K562 (cell line): Measurements from ENCODE around the gene ADAT1. TPM values are rescaled to one million over a fixed set of nuclear protein-coding genes. Genes with fewer than 3 reads are reported as not detected.

ENCODE experiments used
- ATAC-seq: fragments of 200-7000 bp; cut with Tn5 transposase; 3 replicates; pipeline ENCODE4 v1.9.1; 2020; ENCODE audit warnings: moderate library complexity
- BruUV-seq: library from RNA; stranded (reverse); fragments of 400-500 nt; replicated peaks from 2 replicates; lab custom pipeline; 2021; lab: Mats Ljungman, UMichigan
- CTCF ChIA-PET: fragments of 300-600 bp; formaldehyde crosslinking; extraction: SDS; loops from one replicate; lab custom pipeline; 2021; ENCODE audit warnings: low intra/inter-chr PET ratio; lab: Yijun Ruan, JAX
- POLR2A ChIA-PET: fragments of 300-600, 350-650 bp; sonication (Branson Sonifier 250); formaldehyde crosslinking; extraction: SDS; loops from one replicate; lab custom pipeline; 2021; ENCODE audit warnings: antibody characterized with exemption, inconsistent platforms; lab: Yijun Ruan, JAX
- DNase-seq, 4 experiments: peaks; one replicate each; pipeline versions ENCODE4 v3.0.0 to v3.0.0-alpha.2; 2011 to 2018; ENCODE audit warnings: low spot score in 3 of 4, mixed read lengths in 3 of 4; ENCODE audit errors: extremely low read depth in 1 of 4
- FAIRE-seq: peaks from 2 replicates; lab custom pipeline; 2011; peaks lifted over from hg19 to GRCh38; lab: Jason Lieb, UNC
- H2AFZ ChIP-seq: 2 replicates; pipeline ENCODE4 v1.6.0; 2011; ENCODE audit warnings: low read depth, low read length, control low read depth, inconsistent platforms
- H3K27ac ChIP-seq: fragments of 200-600 bp; 3 replicates; pipeline ENCODE4 v1.8.0; 2011; ENCODE audit warnings: low read depth, mild to moderate bottlenecking, control low read depth, inconsistent platforms, low read length, moderate library complexity, mixed read lengths; ENCODE audit errors: extremely low read depth
- H3K27me3 ChIP-seq, 2 experiments: fragments of 300-600 bp in 1 of 2; 2 replicates in 1 of 2; 3 replicates in 1 of 2; pipeline versions ENCODE4 v1.6.0 to v1.8.0; 2011; ENCODE audit warnings: inconsistent platforms in 2 of 2, low read length in 2 of 2, mild to moderate bottlenecking in 1 of 2, mixed read lengths in 1 of 2, moderate library complexity in 1 of 2; ENCODE audit not compliant: control insufficient read depth in 2 of 2, insufficient read depth in 2 of 2
- H3K36me3 ChIP-seq: fragments of 300-600 bp; 3 replicates; pipeline ENCODE4 v1.8.0; 2011; ENCODE audit warnings: mild to moderate bottlenecking, low read length, inconsistent platforms; ENCODE audit not compliant: control insufficient read depth, insufficient read depth
- H3K4me1 ChIP-seq, 2 experiments: fragments of 200-600 bp in 1 of 2; replicated peaks in 1 of 2; 2 replicates in 1 of 2; 3 replicates in 1 of 2; pipeline versions ENCODE4 v1.5.1 to v1.8.0; 2011; ENCODE audit warnings: inconsistent platforms in 2 of 2, low read length in 2 of 2, mild to moderate bottlenecking in 1 of 2, mixed read lengths in 1 of 2, moderate library complexity in 1 of 2; ENCODE audit not compliant: control insufficient read depth in 2 of 2, insufficient read depth in 2 of 2
- H3K4me2 ChIP-seq: 2 replicates; pipeline ENCODE4 v1.6.1; 2011; ENCODE audit warnings: low read length, control low read depth, inconsistent platforms, mixed read lengths; ENCODE audit not compliant: insufficient read depth
- H3K4me3 ChIP-seq: fragments of 200-600 bp; sonication (generic), shearing (Covaris generic); 2 replicates; pipeline ENCODE4 v1.5.1; 2016; ENCODE audit warnings: control low read depth, inconsistent platforms
- H3K79me2 ChIP-seq: fragments of 200-600 bp; 3 replicates; pipeline ENCODE4 v1.8.0; 2011; ENCODE audit warnings: low read length, inconsistent platforms; ENCODE audit not compliant: control insufficient read depth, insufficient read depth
- H3K9ac ChIP-seq, 2 experiments: 2 replicates each; pipeline versions ENCODE4 v1.6.0 to v1.6.1; 2011; ENCODE audit warnings: low read depth in 2 of 2, low read length in 2 of 2, control low read depth in 1 of 2, inconsistent platforms in 1 of 2, mild to moderate bottlenecking in 1 of 2, mixed read lengths in 1 of 2; ENCODE audit not compliant: insufficient read depth in 1 of 2
- H3K9me1 ChIP-seq: one replicate; pipeline ENCODE4 v1.6.0; 2011; ENCODE audit warnings: inconsistent platforms, mild to moderate bottlenecking, low read length, moderate library complexity; ENCODE audit not compliant: control insufficient read depth, insufficient read depth
- H3K9me3 ChIP-seq: replicated peaks from 2 replicates; pipeline ENCODE4 v1.5.1; 2011; ENCODE audit warnings: low read depth, low read length, inconsistent platforms; ENCODE audit not compliant: control insufficient read depth, insufficient read depth
- H4K20me1 ChIP-seq: replicated peaks from 2 replicates; pipeline ENCODE4 v1.6.1; 2011; ENCODE audit warnings: low read length, inconsistent platforms, mixed read lengths; ENCODE audit not compliant: control insufficient read depth, insufficient read depth
- BCOR ChIP-seq: fragments of 450-650 bp; IDR thresholded peaks from 2 replicates; pipeline ENCODE4 v1.6.1; 2016
- CBX2 ChIP-seq: fragments of 200-600 bp; sonication (generic); IDR thresholded peaks from one replicate; pipeline ENCODE4 v1.6.1; 2012; ENCODE audit warnings: mild to moderate bottlenecking, low read length, inconsistent platforms; ENCODE audit not compliant: insufficient read depth, poor library complexity, severe bottlenecking
- CBX8 ChIP-seq: fragments of 200-600 bp; sonication (generic); IDR thresholded peaks from 2 replicates; pipeline ENCODE4 v1.6.1; 2012; ENCODE audit warnings: borderline replicate concordance, mixed run types, low read depth, mild to moderate bottlenecking, moderate library complexity, mixed read lengths, low read length, control low read depth, inconsistent platforms; ENCODE audit not compliant: poor library complexity, severe bottlenecking; ENCODE audit errors: extremely low read depth
- ELF1 ChIP-seq: fragments of 200-800 bp; sonication (Bioruptor generic); IDR thresholded peaks from 2 replicates; pipeline ENCODE4 v1.6.1; 2016; ENCODE audit warnings: missing genetic modification characterization, missing compliant biosample characterization
- KLF13 ChIP-seq: fragments of 450-650 bp; IDR thresholded peaks from 2 replicates; pipeline ENCODE4 v1.6.1; 2016; ENCODE audit warnings: missing genetic modification characterization, low read depth, mild to moderate bottlenecking, missing compliant biosample characterization, moderate library complexity, borderline replicate concordance
- MCM2 ChIP-seq: fragments of 450-650 bp; IDR thresholded peaks from 2 replicates; pipeline ENCODE4 v1.6.1; 2017; ENCODE audit warnings: low read depth, mild to moderate bottlenecking
- NCOA4 ChIP-seq: fragments of 450-650 bp; IDR thresholded peaks from 2 replicates; pipeline ENCODE4 v1.6.1; 2018; ENCODE audit warnings: mild to moderate bottlenecking; ENCODE audit not compliant: partially characterized antibody
- POLR2AphosphoS2 ChIP-seq: IDR thresholded peaks from 2 replicates; pipeline ENCODE4 v1.6.1; 2012; ENCODE audit warnings: low read length, improper control_type of control experiment
- SAP30 ChIP-seq: fragments of 200-600 bp; sonication (generic); IDR thresholded peaks from 2 replicates; pipeline ENCODE4 v1.6.1; 2012; ENCODE audit warnings: borderline replicate concordance, low read depth, mild to moderate bottlenecking, moderate library complexity, low read length, control low read depth, inconsistent platforms; ENCODE audit not compliant: insufficient read depth, poor library complexity, severe bottlenecking
- SMARCE1 ChIP-seq: fragments of 450-650 bp; IDR thresholded peaks from 2 replicates; pipeline ENCODE4 v1.7.1; 2016; ENCODE audit warnings: mild to moderate bottlenecking
- ZEB2 ChIP-seq: fragments of 450-650 bp; IDR thresholded peaks from 2 replicates; pipeline ENCODE4 v1.6.1; 2016
- ZNF583 ChIP-seq: fragments of 250-450 bp; sonication (Bioruptor Pico); IDR thresholded peaks from 2 replicates; pipeline ENCODE4 v1.4.0; 2020
- WGBS: fragments of 100-300 bp; shearing (Covaris generic); methylation state at CpG from one replicate; pipeline ENCODE4 v1.1.6; 2016; ENCODE audit warnings: low coverage, mixed read lengths; ENCODE audit not compliant: insufficient coverage; ENCODE audit errors: missing lambda C conversion rate; 5-methylcytosine and 5-hydroxymethylcytosine counted together
- in situ Hi-C: fragments of 300-500 bp; cut with MboI; formaldehyde crosslinking; loops from 4 replicates; pipeline ENCODE4 v1.15.0; 2018; ENCODE audit warnings: inconsistent platforms, mixed read lengths
- intact Hi-C: fragments of 100-400 bp; cut with micrococcal nuclease; formaldehyde crosslinking; loops from 2 replicates; pipeline ENCODE4 v1.14.2; 2022
- polyA plus RNA-seq, 8 experiments: library from polyadenylated mRNA; depleted of rRNA in 4 of 8; stranded (reverse) in 5 of 8; unstranded in 3 of 8; fragments of >200 nt; fragmentation: Nextera tagmentation in 2 of 8; fragmentation: Illumina TruSeq in 1 of 8; extraction: Ambion mirVana in 2 of 8; extraction: Trizol in 1 of 8; gene quantifications; 2 replicates each; pipeline versions ENCODE4 v1.2.1 to v1.2.3, GENCODE V29; 2011 to 2014; ENCODE audit warnings: inconsistent platforms in 1 of 8, missing spikeins in 1 of 8
- total RNA-seq, 7 experiments: library from RNA; depleted of rRNA in 6 of 7; stranded (reverse); fragments of >200 nt in 6 of 7; fragmentation: Illumina TruSeq in 2 of 7; extraction: Trizol in 2 of 7; gene quantifications; 2 replicates each; pipeline versions ENCODE4 v1.2.1 to v1.2.3, GENCODE V29; 2011 to 2021; ENCODE audit warnings: low replicate concordance in 1 of 7

Gene ADAT1
- total and polyA plus RNA-seq, 9 of the 15 experiments (the other 6 are each of a cell fraction or from before 2014, with no cell fraction given): 16.0 to 36.7 (median 28.2) TPM

DNA sequence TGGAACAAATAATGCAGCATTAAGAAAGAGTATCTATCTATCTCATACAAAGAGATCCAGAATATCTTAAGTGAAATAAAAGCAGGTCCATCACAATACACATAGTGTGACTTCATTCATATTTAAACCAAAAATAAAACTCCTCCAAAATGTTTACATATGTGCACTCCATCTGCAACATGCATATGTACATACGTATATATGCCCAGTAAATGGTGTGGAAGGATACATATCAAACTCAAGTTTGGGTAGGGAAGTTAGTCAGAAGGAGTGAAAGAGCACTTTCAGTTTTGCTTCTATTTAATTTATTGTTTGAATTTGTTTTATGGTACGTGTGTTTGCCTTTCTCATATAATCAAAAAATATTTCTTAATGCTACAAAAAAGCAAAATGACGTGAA lies 12.0 kb upstream of the ADAT1 start:
- no peaks in the 10 kb centered on the region for H3K9me3 ChIP-seq
- H3K36me3 ChIP-seq: peaks cover 94% of the 10 kb centered on the region
- no peak for TF ChIP-seq NCOA4
- TF ChIP-seq BCOR: no peak
- TF ChIP-seq CBX8: no peak
- no peak for TF ChIP-seq ZEB2
- no peak for TF ChIP-seq SMARCE1
- no peak for TF ChIP-seq POLR2AphosphoS2
- TF ChIP-seq KLF13: no peak
- ATAC-seq: no peak
- BruUV-seq: no TSS peak
- in situ Hi-C loops: loop anchor here (25.0 kb wide), 1 partner anchor 1552 kb away; the partner anchor contains the start of genes MON1B and SYCE1L
- H4K20me1 ChIP-seq: no peaks in the 10 kb centered on the region
- H3K79me2 ChIP-seq: no peaks in the 10 kb centered on the region
- no peak for FAIRE-seq
- H2AFZ ChIP-seq: no peak overlapping the region
- no peaks in the 10 kb centered on the region for H3K4me1 ChIP-seq
- no peak overlapping the region for H3K27ac ChIP-seq
- no peaks in the 10 kb centered on the region for H3K9me1 ChIP-seq
- no peak overlapping the region for H3K4me2 ChIP-seq
- H3K27me3 ChIP-seq: no peaks in the 10 kb centered on the region
- ChIA-PET CTCF (no interaction called here), POLR2A (no interaction called here)
- no peak overlapping the region for H3K4me3 ChIP-seq
- no peak overlapping the region for H3K9ac ChIP-seq
- DNase-seq: no peak
- intact Hi-C loops: no loop called here
- WGBS: 97% methylated on average over 3 of the region's 3 CpGs

DNA sequence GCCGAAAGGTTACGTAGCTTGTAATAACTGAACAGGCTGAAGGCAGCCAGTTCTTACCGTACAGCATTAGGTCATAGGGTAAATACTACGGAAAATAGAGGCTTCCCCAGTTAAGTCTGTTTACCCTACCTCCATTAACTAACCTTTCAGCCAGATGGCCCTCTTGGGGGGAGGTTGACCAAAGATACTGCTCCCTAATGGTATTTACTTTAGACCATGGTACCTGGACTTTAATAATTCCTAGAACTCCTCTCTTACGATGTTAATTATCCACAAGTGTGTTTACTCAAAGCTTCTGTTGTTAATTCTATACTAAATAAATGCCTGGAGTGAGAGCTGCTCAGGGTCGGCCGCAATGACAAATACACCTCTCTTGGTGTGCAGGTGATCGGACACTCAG lies 9.8 kb upstream of the ADAT1 start:
- H2AFZ ChIP-seq: no peak overlapping the region
- H3K4me1 ChIP-seq: peaks cover 0 to 6% of the 10 kb centered on the region in 2 experiments; a peak in 2 of 5 replicates
- ATAC-seq (no peak), DNase-seq (no peak)
- H4K20me1 ChIP-seq: no peaks in the 10 kb centered on the region
- H3K4me3 ChIP-seq: no peak overlapping the region
- intact Hi-C loops (no loop called here), in situ Hi-C loops (loop anchor here (25.0 kb wide), 1 partner anchor 1554 kb away; the partner anchor contains the start of genes MON1B and SYCE1L)
- no peak overlapping the region for H3K4me2 ChIP-seq
- WGBS: 98% methylated on average over 8 of the region's 8 CpGs
- no peaks in the 10 kb centered on the region for H3K79me2 ChIP-seq
- POLR2A ChIA-PET: interaction anchor here (0.6 to 6.0 kb wide), 5 partner anchors 8 to 889 kb away, joined by 3 to 43 read pairs (median 5); partner anchors contain the start of genes ADAT1, KARS1 and TERF2IP
- H3K27me3 ChIP-seq: no peaks in the 10 kb centered on the region
- peaks cover 97% of the 10 kb centered on the region for H3K36me3 ChIP-seq
- no peaks in the 10 kb centered on the region for H3K9me1 ChIP-seq
- BruUV-seq: no TSS peak
- TF ChIP-seq SAP30 (no peak), ELF1 (tag) (no peak), CBX2 (no peak), ZNF583 (no peak), MCM2 (no peak)
- TF ChIP-seq, all 486 proteins: peak for 0
- Histone ChIP-seq H3K27ac (no peak overlapping the region), H3K9ac (no peak overlapping the region), H3K9me3 (no peaks in the 10 kb centered on the region)
- FAIRE-seq: no peak
- CTCF ChIA-PET: no interaction called here
